KMS-11 (cell line): ENCODE results near the gene TMEM126B.
"Not testable (repeated sequence)": the region's sequence is repeated elsewhere in the genome, so short reads cannot be mapped to it uniquely, and the experiment has no call there.

ENCODE experiments used
- H2AFZ ChIP-seq: fragments of 200-600 bp; sonication (generic); 2 replicates; pipeline ENCODE4 v1.6.1; 2016; ENCODE audit warnings: antibody characterized with exemption, mixed run types, low read depth
- H3K27ac ChIP-seq: fragments of 200-600 bp; sonication (generic); 2 replicates; pipeline ENCODE4 v1.6.1; 2016; ENCODE audit warnings: mild to moderate bottlenecking, mixed run types
- H3K27me3 ChIP-seq: fragments of 200-600 bp; sonication (generic); 2 replicates; pipeline ENCODE4 v1.6.1; 2017; ENCODE audit warnings: mild to moderate bottlenecking, low read depth, mixed run types, moderate library complexity; ENCODE audit not compliant: insufficient read depth
- H3K36me3 ChIP-seq: fragments of 200-600 bp; sonication (generic); 2 replicates; pipeline ENCODE4 v1.6.1; 2017; ENCODE audit warnings: mild to moderate bottlenecking, mixed run types; ENCODE audit not compliant: insufficient read depth
- H3K4me1 ChIP-seq: fragments of 200-600 bp; sonication (generic); 2 replicates; pipeline ENCODE4 v1.6.1; 2016; ENCODE audit warnings: mild to moderate bottlenecking, low read depth, mixed run types; ENCODE audit not compliant: poor library complexity, severe bottlenecking
- H3K4me2 ChIP-seq: fragments of 200-600 bp; sonication (generic); 2 replicates; pipeline ENCODE4 v1.7.0; 2016; ENCODE audit warnings: mild to moderate bottlenecking, mixed run types
- H3K4me3 ChIP-seq: fragments of 200-600 bp; sonication (generic); IDR thresholded peaks from 2 replicates; pipeline ENCODE4 v1.6.1; 2017; ENCODE audit warnings: low read depth, low read length, mixed read lengths; ENCODE audit not compliant: insufficient read depth
- H3K79me2 ChIP-seq: fragments of 200-600 bp; sonication (generic); 2 replicates; pipeline ENCODE4 v1.6.1; 2016; ENCODE audit warnings: low read depth, mixed run types; ENCODE audit not compliant: insufficient read depth
- H3K9ac ChIP-seq: fragments of 200-600 bp; sonication (generic); 2 replicates; pipeline ENCODE4 v1.6.1; 2016; ENCODE audit warnings: mild to moderate bottlenecking, mixed run types
- H4K20me1 ChIP-seq: fragments of 200-600 bp; sonication (generic); 2 replicates; pipeline ENCODE4 v1.6.1; 2016; ENCODE audit warnings: mild to moderate bottlenecking, mixed run types; ENCODE audit not compliant: insufficient read depth
- CTCF ChIP-seq: fragments of 200-600 bp; sonication (generic); conservative IDR thresholded peaks from 2 replicates; pipeline ENCODE4 v1.6.1; 2017; ENCODE audit warnings: low read depth, mild to moderate bottlenecking, antibody characterized with exemption, low read length, moderate library complexity, mixed read lengths

TMEM126B gene

GRCh38 chr11:85665733-85666132, 37.3 kb downstream of the TMEM126B start:
- peak overlapping the region; percentile 82 for H2AFZ ChIP-seq
- peak overlapping the region; percentile 98 for H3K27ac ChIP-seq
- H3K4me3 ChIP-seq: no peak overlapping the region
- no peaks in the 10 kb centered on the region for H3K27me3 ChIP-seq
- peaks cover 25% of the 10 kb centered on the region for H4K20me1 ChIP-seq
- peaks cover 22% of the 10 kb centered on the region for H3K4me1 ChIP-seq
- TF ChIP-seq CTCF: no peak
- peak overlapping the region; percentile 99 for H3K9ac ChIP-seq
- no peaks in the 10 kb centered on the region; the same call in 1 of the 2 replicates for H3K36me3 ChIP-seq
- H3K4me2 ChIP-seq: peak overlapping the region; percentile 97
- peaks cover 41% of the 10 kb centered on the region for H3K79me2 ChIP-seq

- TF ChIP-seq CTCF: no peak
- H3K27me3 ChIP-seq: no peaks in the 10 kb centered on the region
- no peak overlapping the region for H3K4me2 ChIP-seq
- H3K9ac ChIP-seq: no peak overlapping the region
- H3K4me3 ChIP-seq: no peak overlapping the region
- H2AFZ ChIP-seq: no peak overlapping the region
- peaks cover 32% of the 10 kb centered on the region for H3K79me2 ChIP-seq
- H4K20me1 ChIP-seq: peaks cover 17% of the 10 kb centered on the region
- H3K36me3 ChIP-seq: no peaks in the 10 kb centered on the region
- H3K4me1 ChIP-seq: peaks cover 12% of the 10 kb centered on the region
- H3K27ac ChIP-seq: no peak overlapping the region
Measured at GRCh38 chr11:85666687-85667086, 38.3 kb downstream of the TMEM126B start.

GRCh38 chr11:85668157-85668556, 39.8 kb downstream of the TMEM126B start:
- H2AFZ ChIP-seq: no peak overlapping the region
- no peaks in the 10 kb centered on the region for H3K36me3 ChIP-seq
- no peak for TF ChIP-seq CTCF
- no peak overlapping the region for H3K9ac ChIP-seq
- no peaks in the 10 kb centered on the region for H3K27me3 ChIP-seq
- no peak overlapping the region for H3K4me2 ChIP-seq
- H4K20me1 ChIP-seq: peaks cover 4% of the 10 kb centered on the region
- peaks cover 7% of the 10 kb centered on the region for H3K4me1 ChIP-seq
- H3K27ac ChIP-seq: no peak overlapping the region
- no peak overlapping the region for H3K4me3 ChIP-seq
- H3K79me2 ChIP-seq: peaks cover 17% of the 10 kb centered on the region

- H3K27me3 ChIP-seq, H3K4me3 ChIP-seq: not testable (repeated sequence)
Measured at GRCh38 chr11:85670949-85671663, 42.7 kb downstream of the TMEM126B start.

More at GRCh38 chr11:85670949-85671663, 42.7 kb downstream of the TMEM126B start:
- H3K36me3 ChIP-seq, H2AFZ ChIP-seq, H3K9ac ChIP-seq, H3K4me1 ChIP-seq, H3K4me2 ChIP-seq, H3K79me2 ChIP-seq, H3K27ac ChIP-seq, H4K20me1 ChIP-seq: not testable (repeated sequence)
